Nephron progenitor cell (in vitro differentiated cells): ENCODE data around the gene CHST5.
A peak's percentile ranks its signal among the peaks of the same experiment; 100 is the strongest.

ENCODE experiments used
- DNase-seq: peaks from one replicate; pipeline ENCODE4 v3.0.0; 2021
- H3K27ac Mint-ChIP-seq: 2 replicates; pipeline ENCODE4 v1.8.0; 2021; ENCODE audit warnings: mild to moderate bottlenecking, moderate library complexity, mixed read lengths
- H3K27me3 Mint-ChIP-seq: 2 replicates; pipeline ENCODE4 v1.8.0; 2021; ENCODE audit warnings: mild to moderate bottlenecking, low read depth, mixed read lengths; ENCODE audit not compliant: poor library complexity
- H3K36me3 Mint-ChIP-seq: 2 replicates; pipeline ENCODE4 v1.8.0; 2021; ENCODE audit warnings: low read depth, mixed read lengths
- H3K4me1 Mint-ChIP-seq: 2 replicates; pipeline ENCODE4 v1.8.0; 2021; ENCODE audit warnings: mixed read lengths
- H3K4me3 Mint-ChIP-seq: 2 replicates; pipeline ENCODE4 v1.8.0; 2021; ENCODE audit warnings: mild to moderate bottlenecking, moderate library complexity, mixed read lengths
- H3K9me3 Mint-ChIP-seq: 2 replicates; pipeline ENCODE4 v1.8.0; 2021; ENCODE audit warnings: mild to moderate bottlenecking, moderate library complexity, mixed read lengths
- TF ChIP-seq, protein P1 (sequence below): fragments of 200-600 bp; sonication (generic); IDR thresholded peaks from 2 replicates; pipeline ENCODE4 v1.5.0; 2021; ENCODE audit warnings: antibody characterized with exemption

Gene CHST5

DNA sequence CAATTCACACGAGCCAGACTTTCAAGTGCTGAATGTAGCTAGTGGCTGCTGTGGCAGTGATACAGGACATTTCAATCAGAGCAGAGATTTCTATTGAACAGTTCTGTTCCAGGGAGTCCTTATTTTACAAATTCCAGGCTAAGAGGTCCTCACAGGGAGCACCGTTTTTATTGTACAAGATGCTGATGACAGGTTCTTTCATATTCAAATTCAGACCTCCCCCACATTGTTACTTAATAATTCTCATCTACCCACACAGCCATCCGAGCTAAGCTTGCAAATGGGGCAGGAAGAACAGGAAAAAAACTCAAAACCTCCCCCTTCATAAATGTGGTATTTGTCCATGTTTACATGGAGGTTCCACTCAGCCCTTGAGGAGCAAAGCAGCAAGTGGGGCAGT, 40.0 kb upstream of the CHST5 start:
- Mint-ChIP-seq H3K9me3 (no peaks in the 10 kb centered on the region), H3K27me3 (no peaks in the 10 kb centered on the region), H3K4me1 (no peaks in the 10 kb centered on the region), H3K27ac (peak overlapping the region; percentile 31), H3K36me3 (peaks cover 74% of the 10 kb centered on the region), H3K4me3 (no peak overlapping the region)
- no peak for DNase-seq
- TF ChIP-seq, protein P1, sequence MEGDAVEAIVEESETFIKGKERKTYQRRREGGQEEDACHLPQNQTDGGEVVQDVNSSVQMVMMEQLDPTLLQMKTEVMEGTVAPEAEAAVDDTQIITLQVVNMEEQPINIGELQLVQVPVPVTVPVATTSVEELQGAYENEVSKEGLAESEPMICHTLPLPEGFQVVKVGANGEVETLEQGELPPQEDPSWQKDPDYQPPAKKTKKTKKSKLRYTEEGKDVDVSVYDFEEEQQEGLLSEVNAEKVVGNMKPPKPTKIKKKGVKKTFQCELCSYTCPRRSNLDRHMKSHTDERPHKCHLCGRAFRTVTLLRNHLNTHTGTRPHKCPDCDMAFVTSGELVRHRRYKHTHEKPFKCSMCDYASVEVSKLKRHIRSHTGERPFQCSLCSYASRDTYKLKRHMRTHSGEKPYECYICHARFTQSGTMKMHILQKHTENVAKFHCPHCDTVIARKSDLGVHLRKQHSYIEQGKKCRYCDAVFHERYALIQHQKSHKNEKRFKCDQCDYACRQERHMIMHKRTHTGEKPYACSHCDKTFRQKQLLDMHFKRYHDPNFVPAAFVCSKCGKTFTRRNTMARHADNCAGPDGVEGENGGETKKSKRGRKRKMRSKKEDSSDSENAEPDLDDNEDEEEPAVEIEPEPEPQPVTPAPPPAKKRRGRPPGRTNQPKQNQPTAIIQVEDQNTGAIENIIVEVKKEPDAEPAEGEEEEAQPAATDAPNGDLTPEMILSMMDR, result no peak

- no peak for DNase-seq
- Mint-ChIP-seq H3K4me3 (no peak overlapping the region), H3K36me3 (peaks cover 79% of the 10 kb centered on the region), H3K4me1 (peaks cover 6% of the 10 kb centered on the region), H3K9me3 (no peaks in the 10 kb centered on the region), H3K27me3 (peaks cover 2% of the 10 kb centered on the region), H3K27ac (peak overlapping the region; percentile 81)
- TF ChIP-seq, protein P1, result no peak
Measured at GRCh38 chr16:75573955-75574354, 38.0 kb upstream of the CHST5 start.

- TF ChIP-seq, protein P1, result no peak
- DNase-seq, result no peak
- H3K36me3 Mint-ChIP-seq, result peaks cover 72% of the 10 kb centered on the region
- no peak overlapping the region for H3K4me3 Mint-ChIP-seq
- H3K27me3 Mint-ChIP-seq, result peaks cover 2% of the 10 kb centered on the region
- no peaks in the 10 kb centered on the region for H3K9me3 Mint-ChIP-seq
- peaks cover 11% of the 10 kb centered on the region for H3K4me1 Mint-ChIP-seq
- H3K27ac Mint-ChIP-seq, result peak overlapping the region; percentile 22
Measured at GRCh38 chr16:75572864-75573542, 37.1 kb upstream of the CHST5 start.

DNA sequence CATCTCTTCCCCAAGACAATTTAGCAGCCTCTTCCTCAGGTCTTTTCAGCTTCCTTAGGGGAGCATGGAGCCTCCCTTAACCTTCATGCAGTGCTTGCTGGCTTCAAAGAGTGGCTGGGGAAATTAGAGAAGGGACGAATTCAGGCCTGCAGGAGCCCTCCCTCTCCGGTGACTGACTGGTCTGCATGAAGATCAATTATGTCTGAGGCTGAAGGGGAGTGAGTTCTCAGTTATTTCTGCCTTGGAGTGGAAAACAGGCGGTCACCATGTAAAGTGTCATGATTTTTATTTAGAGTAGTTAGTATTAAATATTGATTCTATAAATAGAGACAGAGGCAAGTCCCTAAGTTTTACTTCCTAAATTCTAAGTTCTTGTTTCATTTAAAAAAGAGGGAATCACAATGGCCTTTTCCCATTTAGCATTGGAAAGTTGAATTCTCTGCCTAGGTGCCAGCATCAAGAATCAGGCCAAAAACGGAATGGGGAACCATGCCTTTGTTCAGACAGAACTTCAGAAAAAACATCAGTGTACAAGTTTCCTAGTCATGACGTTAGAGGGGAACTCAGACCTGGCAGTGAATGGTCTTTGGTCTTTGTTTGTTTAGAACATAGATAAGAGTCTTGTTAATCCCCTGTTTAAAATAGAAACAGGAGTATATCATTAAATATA, 34.6 kb upstream of the CHST5 start:
- no peak overlapping the region for H3K4me3 Mint-ChIP-seq
- TF ChIP-seq, protein P1, result no peak
- H3K27me3 Mint-ChIP-seq, result peaks cover 2% of the 10 kb centered on the region
- H3K27ac Mint-ChIP-seq, result peak overlapping the region; percentile 80
- H3K36me3 Mint-ChIP-seq, result peaks cover 51% of the 10 kb centered on the region
- H3K4me1 Mint-ChIP-seq, result peaks cover 28% of the 10 kb centered on the region
- DNase-seq, result no peak
- no peaks in the 10 kb centered on the region for H3K9me3 Mint-ChIP-seq

- no peak for DNase-seq
Measured at GRCh38 chr16:75567911-75568310, 32.0 kb upstream of the CHST5 start.

More at GRCh38 chr16:75567911-75568310, 32.0 kb upstream of the CHST5 start:
- TF ChIP-seq, protein P1, result no peak
- peaks cover 2% of the 10 kb centered on the region for H3K27me3 Mint-ChIP-seq
- H3K9me3 Mint-ChIP-seq, result no peaks in the 10 kb centered on the region
- no peak overlapping the region for H3K27ac Mint-ChIP-seq
- H3K36me3 Mint-ChIP-seq, result peaks cover 26% of the 10 kb centered on the region
- H3K4me1 Mint-ChIP-seq, result peaks cover 36% of the 10 kb centered on the region
- peak overlapping the region; percentile 97 for H3K4me3 Mint-ChIP-seq
